GM18909 (cell line): Measurements from ENCODE around the gene BOK.

Experiments
- ATAC-seq: cut with Tn5 transposase; IDR thresholded peaks from one replicate; pipeline ENCODE4 v1.9.1; 2021; ENCODE audit warnings: mild to moderate bottlenecking; ENCODE audit not compliant: unreplicated experiment, poor library complexity

Gene BOK

GRCh38 chr2:241593271-241593670, 34.7 kb downstream of the BOK start:
- ATAC-seq: no peak

- no peak for ATAC-seq
These were observed 37.1 kb downstream of the BOK start for GRCh38 chr2:241595600-241596140.

- ATAC-seq: no peak
These were observed 39.0 kb downstream of the BOK start for GRCh38 chr2:241597561-241597960.

GRCh38 chr2:241598061-241598460, 39.5 kb downstream of the BOK start:
- no peak for ATAC-seq

DNA sequence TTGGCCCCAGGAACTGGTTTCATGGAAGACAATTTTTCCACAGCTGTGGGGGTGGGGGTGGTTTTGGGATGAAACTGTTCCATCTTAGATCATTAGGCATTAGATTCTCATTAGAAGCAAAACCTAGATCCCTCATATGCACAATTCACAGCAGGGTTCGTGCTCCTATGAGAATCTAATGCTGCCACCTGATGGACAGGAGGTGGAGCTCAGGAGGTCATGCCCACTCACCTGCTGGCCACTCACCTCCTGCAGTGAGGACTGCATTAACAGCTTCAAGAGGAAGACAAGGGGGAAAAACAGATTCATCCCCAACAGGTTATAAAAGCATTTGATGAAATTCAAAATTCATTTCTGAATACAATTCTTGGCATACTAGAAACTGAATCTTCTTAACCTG, 39.9 kb downstream of the BOK start:
- no peak for ATAC-seq

DNA sequence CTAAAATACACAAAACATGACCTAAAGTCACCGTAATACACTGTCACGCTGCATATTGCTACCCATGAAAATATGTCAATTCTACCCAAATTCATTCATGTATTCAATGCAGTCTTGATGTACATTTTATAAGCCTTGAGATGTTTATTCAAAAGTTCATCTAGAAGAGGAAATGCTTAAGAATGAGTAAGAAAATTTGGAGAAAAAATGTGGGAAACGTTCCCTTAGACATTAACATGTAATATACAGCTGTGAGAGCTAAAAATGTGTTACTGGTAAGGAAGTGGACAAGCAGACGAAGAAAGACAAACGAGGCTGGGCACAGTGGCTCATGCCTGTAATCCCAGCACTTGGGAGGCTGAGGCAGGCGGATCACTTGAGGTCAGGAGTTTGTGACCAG, 41.1 kb downstream of the BOK start:
- no peak for ATAC-seq

DNA sequence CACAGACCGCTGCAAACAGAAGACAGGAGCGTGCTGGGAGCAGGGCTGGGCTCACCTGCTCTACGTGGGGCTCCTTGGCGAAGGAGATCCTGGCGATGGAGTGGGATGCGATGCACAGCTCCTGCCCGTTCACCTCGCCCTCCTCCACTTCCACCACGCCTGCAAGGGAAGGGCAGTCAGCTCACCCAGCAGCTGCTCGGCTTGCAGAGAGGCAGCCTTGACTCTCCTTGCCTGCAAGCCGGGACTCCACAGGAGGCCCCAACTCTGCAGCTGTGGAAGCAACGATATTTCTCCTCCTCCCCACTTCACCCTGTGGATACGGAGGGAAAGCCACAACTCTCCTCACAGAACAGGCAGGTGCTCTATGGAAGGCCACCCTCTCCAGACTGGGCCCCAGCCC, 43.3 kb downstream of the BOK start:
- no peak for ATAC-seq

GRCh38 chr2:241602720-241603119, 44.2 kb downstream of the BOK start:
- no peak for ATAC-seq

DNA sequence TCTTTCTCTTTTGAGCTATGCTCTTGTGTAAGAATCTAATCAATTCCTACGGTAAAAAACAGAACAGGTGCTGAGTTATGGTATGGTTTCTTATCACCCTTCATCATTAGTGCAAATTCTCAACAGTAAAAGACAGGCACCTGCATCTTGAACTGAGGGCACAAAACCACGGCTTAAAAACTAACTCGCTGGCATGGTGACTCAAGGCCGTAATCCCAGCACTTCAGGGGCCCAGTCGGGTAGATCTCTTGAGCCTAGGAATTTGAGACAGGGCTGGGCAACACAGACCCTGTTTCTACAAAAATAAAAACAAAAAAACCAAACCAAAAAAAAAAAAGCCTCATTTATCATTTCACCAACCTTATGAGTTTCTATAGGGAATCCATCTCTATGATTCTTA, 45.1 kb downstream of the BOK start:
- no peak for ATAC-seq

- ATAC-seq: no peak
These were observed 47.6 kb downstream of the BOK start for GRCh38 chr2:241606186-241606585.

GRCh38 chr2:241607162-241607885, 48.8 kb downstream of the BOK start:
- no peak for ATAC-seq

DNA sequence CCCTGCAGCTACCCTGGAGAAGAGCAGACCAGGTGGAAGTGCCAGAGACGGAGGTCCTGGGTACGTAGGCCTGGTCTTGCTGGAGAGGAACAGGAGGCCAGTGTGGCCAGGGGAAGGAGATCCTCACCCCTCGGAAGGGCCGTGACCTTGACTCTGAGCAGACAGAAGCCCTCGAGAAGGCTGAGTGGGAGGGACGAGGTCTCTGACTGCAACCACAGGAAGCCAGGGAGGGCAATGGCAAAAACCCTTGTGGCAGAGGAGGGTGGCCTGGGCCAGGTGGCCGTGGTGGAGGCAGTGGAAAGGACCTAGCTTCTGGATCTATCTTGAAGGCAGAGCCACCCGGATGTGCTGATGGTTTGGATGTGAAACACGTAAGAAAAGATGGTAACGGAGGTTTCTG, 50.3 kb downstream of the BOK start:
- no peak for ATAC-seq

DNA sequence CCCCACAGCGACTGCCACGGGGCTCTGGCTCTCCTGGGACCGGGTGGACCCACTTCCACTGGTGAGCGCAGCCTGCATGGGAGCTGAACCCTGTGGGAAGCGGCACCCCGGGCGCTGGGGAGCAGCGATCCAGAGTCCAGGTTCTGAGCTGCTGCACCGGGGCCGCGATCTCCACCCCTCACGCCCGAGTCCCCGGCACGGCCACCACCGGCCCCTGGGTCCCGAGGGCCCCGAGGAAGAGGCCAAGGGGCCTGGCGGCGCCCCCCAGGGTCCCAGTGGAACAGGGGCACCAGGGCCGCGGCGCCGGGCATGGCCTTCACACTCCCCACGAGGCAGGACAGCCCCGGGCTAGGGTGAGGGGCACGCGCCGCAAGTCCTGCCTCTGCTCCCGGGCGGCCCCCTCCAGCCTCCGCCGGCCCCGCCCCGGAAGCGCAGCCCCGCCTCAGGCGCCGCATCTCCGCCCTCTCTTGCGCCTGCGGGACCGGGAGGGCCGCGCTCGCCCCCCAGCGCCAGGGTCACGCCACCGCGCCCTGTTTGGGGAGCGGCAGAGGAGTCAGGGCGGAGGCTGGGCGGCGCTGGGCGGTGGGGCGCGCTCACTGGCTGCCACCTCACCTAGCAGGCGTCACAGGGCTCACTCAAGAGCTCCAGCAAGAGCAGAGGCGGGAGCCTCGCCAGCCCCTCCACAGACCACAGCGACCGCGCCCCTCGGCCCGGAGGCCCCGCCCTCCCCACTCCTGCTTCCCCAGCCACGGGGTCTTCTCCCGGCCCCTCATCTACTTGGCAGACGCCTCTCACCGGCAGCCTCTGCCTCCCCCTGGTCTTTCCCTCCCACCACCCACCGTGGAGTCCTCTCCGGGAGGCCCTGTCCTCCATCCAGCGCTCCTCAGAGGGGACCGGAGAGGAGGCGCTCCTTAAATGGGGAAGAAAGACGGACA, 51.6 kb downstream of the BOK start:
- peak; percentile 97 for ATAC-seq

GRCh38 chr2:241611062-241611461, 52.5 kb downstream of the BOK start:
- ATAC-seq: no peak

GRCh38 chr2:241612156-241613016, 53.8 kb downstream of the BOK start:
- no peak for ATAC-seq

DNA sequence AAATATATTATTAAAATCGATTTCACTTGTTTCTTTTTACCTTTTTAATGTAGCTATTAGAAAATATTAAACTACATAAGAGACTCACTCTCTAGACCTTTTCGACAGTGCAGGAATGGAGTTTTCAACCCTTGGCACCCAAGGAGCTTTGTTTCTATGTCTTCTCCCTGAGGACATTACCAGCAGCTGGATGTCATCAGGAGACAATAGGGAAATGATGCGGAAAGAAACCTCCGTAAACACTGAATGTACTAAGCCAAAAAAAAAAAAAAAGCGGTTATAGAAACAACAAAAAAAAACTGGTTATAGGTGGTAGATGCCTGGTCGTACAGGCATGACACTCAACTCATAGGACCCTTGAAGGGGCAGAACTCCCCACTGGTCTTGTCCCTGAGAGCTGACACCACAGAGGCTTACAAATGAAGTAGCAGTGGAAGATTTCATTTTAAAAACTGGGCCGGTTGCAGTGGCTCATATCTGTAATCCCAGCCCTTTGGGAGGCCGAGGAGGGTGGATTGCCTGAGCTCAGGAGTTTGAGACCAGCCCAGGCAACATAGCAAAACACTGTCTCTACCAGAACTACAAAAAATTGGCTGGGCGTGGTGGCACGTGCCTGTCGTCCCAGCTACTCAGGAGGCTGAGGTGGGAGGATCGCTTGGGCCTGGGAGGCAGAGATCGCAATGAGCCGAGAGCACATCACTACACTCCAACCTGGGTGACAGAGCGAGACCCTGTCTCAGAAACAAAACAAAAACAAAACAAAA, 54.7 kb downstream of the BOK start:
- no peak for ATAC-seq

GRCh38 chr2:241615041-241615440, 56.5 kb downstream of the BOK start:
- no peak for ATAC-seq

DNA sequence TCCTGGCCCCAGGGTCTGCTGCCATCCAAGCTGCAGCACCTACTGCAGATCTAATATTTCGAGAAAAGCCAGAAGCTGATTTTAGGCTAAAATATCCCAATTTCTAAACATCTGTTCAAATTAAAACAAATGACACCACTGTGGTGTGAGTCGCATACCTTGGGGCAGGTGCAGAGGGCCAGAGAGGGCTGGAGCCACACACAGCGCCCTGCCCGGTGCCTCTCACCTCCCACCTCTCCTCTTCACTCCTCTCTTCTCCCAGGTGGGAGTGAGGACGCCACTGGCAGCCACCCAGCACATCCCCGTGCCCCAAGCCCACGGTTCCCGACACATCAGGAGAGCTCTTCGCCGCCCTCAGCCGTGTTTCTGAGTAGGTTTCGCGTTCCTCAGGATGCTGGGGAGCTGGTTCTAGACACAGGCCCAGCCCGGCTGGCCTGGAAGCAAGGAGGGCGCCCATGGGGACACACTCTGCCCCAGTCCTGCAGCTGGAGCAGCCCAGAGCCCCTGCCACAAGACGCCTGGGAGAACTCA, 57.0 kb downstream of the BOK start:
- no peak for ATAC-seq
